HEK293 (cell line): ENCODE data around the gene PTGR1.

Experiments
- CTCF ChIA-PET: fragments of 350-600 bp; formaldehyde crosslinking; extraction: SDS; loops from one replicate; lab custom pipeline; 2021; ENCODE audit warnings: antibody characterized with exemption; lab: Yijun Ruan, JAX
- POLR2A ChIA-PET: fragments of 300-600 bp; formaldehyde crosslinking; extraction: SDS; loops from one replicate; lab custom pipeline; 2020; ENCODE audit warnings: antibody characterized with exemption, inconsistent platforms; lab: Yijun Ruan, JAX
- H3K27ac ChIP-seq: fragments of 200-500 bp; sonication (Bioruptor generic); 2 replicates; pipeline ENCODE4 v1.5.1; 2014; ENCODE audit warnings: low read depth, low read length, control low read depth, inconsistent platforms; ENCODE audit errors: extremely low read depth
- H3K36me3 ChIP-seq, 2 experiments: fragments of 200-500 bp in 1 of 2; sonication (Bioruptor generic) in 1 of 2; 1 replicate in 1 of 2; 2 replicates in 1 of 2; pipeline ENCODE4 v1.5.1; 2014 to 2017; ENCODE audit warnings: inconsistent platforms in 2 of 2, low read length in 2 of 2; ENCODE audit not compliant: control insufficient read depth in 2 of 2, insufficient read depth in 1 of 2
- H3K4me1 ChIP-seq: fragments of 200-500 bp; sonication (Bioruptor generic); 2 replicates; pipeline ENCODE4 v1.5.1; 2014; ENCODE audit warnings: mild to moderate bottlenecking, low read length, inconsistent platforms; ENCODE audit not compliant: control insufficient read depth, insufficient read depth
- H3K4me3 ChIP-seq: 2 replicates; pipeline ENCODE4 v1.5.1; 2011; ENCODE audit warnings: low read depth, mild to moderate bottlenecking, control low read depth, low read length, moderate library complexity
- H3K9me3 ChIP-seq: fragments of 200-500 bp; sonication (Bioruptor generic); 2 replicates; pipeline ENCODE4 v1.5.1; 2014; ENCODE audit warnings: low read depth, low read length, inconsistent platforms; ENCODE audit not compliant: control insufficient read depth, insufficient read depth
- GLIS2 ChIP-seq: fragments of 450-650 bp; formaldehyde crosslinking; IDR thresholded peaks from 2 replicates; pipeline ENCODE4 v1.5.1; 2016; ENCODE audit warnings: missing biosample characterization, missing genetic modification characterization
- KLF1 ChIP-seq: fragments of 450-650 bp; formaldehyde crosslinking; IDR thresholded peaks from 2 replicates; pipeline ENCODE4 v1.5.1; 2016; ENCODE audit warnings: missing biosample characterization, missing genetic modification characterization
- SCRT1 ChIP-seq: fragments of 450-650 bp; formaldehyde crosslinking; IDR thresholded peaks from 2 replicates; pipeline ENCODE4 v1.5.1; 2016; ENCODE audit warnings: missing biosample characterization, missing genetic modification characterization, borderline replicate concordance
- SCRT2 ChIP-seq: fragments of 450-650 bp; formaldehyde crosslinking; IDR thresholded peaks from 2 replicates; pipeline ENCODE4 v1.5.1; 2016; ENCODE audit warnings: missing biosample characterization, missing genetic modification characterization
- ZBTB20 ChIP-seq: fragments of 450-650 bp; formaldehyde crosslinking; IDR thresholded peaks from 2 replicates; pipeline ENCODE4 v1.5.1; 2016; ENCODE audit warnings: missing biosample characterization, missing genetic modification characterization
- ZBTB21 ChIP-seq: fragments of 450-650 bp; formaldehyde crosslinking; IDR thresholded peaks from 2 replicates; pipeline ENCODE4 v1.5.1; 2017; ENCODE audit warnings: missing biosample characterization, missing genetic modification characterization
- ZBTB8A ChIP-seq: fragments of 450-650 bp; formaldehyde crosslinking; IDR thresholded peaks from 2 replicates; pipeline ENCODE4 v1.5.1; 2016; ENCODE audit warnings: missing biosample characterization, missing genetic modification characterization
- ZFHX2 ChIP-seq: fragments of 450-650 bp; formaldehyde crosslinking; conservative IDR thresholded peaks from 2 replicates; pipeline ENCODE4 v1.5.1; 2016; ENCODE audit warnings: missing biosample characterization, missing genetic modification characterization
- ZFP69B ChIP-seq: fragments of 450-650 bp; formaldehyde crosslinking; IDR thresholded peaks from 2 replicates; pipeline ENCODE4 v1.5.1; 2016; ENCODE audit warnings: missing biosample characterization, missing genetic modification characterization
- ZIC2 ChIP-seq: fragments of 450-650 bp; formaldehyde crosslinking; IDR thresholded peaks from 2 replicates; pipeline ENCODE4 v1.5.1; 2016; ENCODE audit warnings: missing biosample characterization, missing genetic modification characterization
- ZNF292 ChIP-seq: fragments of 450-650 bp; formaldehyde crosslinking; IDR thresholded peaks from 2 replicates; pipeline ENCODE4 v1.5.1; 2016; ENCODE audit warnings: low read depth, missing biosample characterization, missing genetic modification characterization, borderline replicate concordance
- ZNF335 ChIP-seq: fragments of 450-650 bp; formaldehyde crosslinking; conservative IDR thresholded peaks from 2 replicates; pipeline ENCODE4 v1.5.1; 2016; ENCODE audit warnings: missing biosample characterization, missing genetic modification characterization
- ZNF341 ChIP-seq: fragments of 450-650 bp; formaldehyde crosslinking; IDR thresholded peaks from 2 replicates; pipeline ENCODE4; 2016; ENCODE audit warnings: low read depth, missing biosample characterization, missing genetic modification characterization
- ZNF366 ChIP-seq: fragments of 450-650 bp; formaldehyde crosslinking; conservative IDR thresholded peaks from 2 replicates; pipeline ENCODE4 v1.5.1; 2016; ENCODE audit warnings: missing biosample characterization, missing genetic modification characterization
- ZNF501 ChIP-seq: fragments of 450-650 bp; formaldehyde crosslinking; IDR thresholded peaks from 2 replicates; pipeline ENCODE4 v1.5.1; 2016; ENCODE audit warnings: missing biosample characterization, missing genetic modification characterization
- ZNF777 ChIP-seq: fragments of 450-650 bp; formaldehyde crosslinking; IDR thresholded peaks from 2 replicates; pipeline ENCODE4 v1.5.1; 2017; ENCODE audit warnings: missing biosample characterization, missing genetic modification characterization, borderline replicate concordance
- ZNF792 ChIP-seq: fragments of 450-650 bp; formaldehyde crosslinking; IDR thresholded peaks from 2 replicates; pipeline ENCODE4 v1.5.1; 2016; ENCODE audit warnings: missing biosample characterization, missing genetic modification characterization
- ZSCAN30 ChIP-seq: fragments of 450-650 bp; IDR thresholded peaks from 2 replicates; pipeline ENCODE4 v1.5.1; 2018; ENCODE audit warnings: missing biosample characterization, mild to moderate bottlenecking, missing genetic modification characterization, moderate library complexity
- TF ChIP-seq, protein P1 (sequence below): fragments of 450-650 bp; formaldehyde crosslinking; optimal IDR thresholded peaks from 2 replicates; pipeline ENCODE3; 2016; ENCODE audit warnings: missing biosample characterization, mild to moderate bottlenecking, missing genetic modification characterization
- TF ChIP-seq, protein P2 (sequence below): fragments of 450-650 bp; formaldehyde crosslinking; IDR thresholded peaks from 2 replicates; pipeline ENCODE4 v1.5.1; 2016; ENCODE audit warnings: missing biosample characterization, missing genetic modification characterization
- TF ChIP-seq, protein P3 (sequence below): fragments of 450-650 bp; formaldehyde crosslinking; IDR thresholded peaks from 2 replicates; pipeline ENCODE4 v1.5.1; 2016; ENCODE audit warnings: missing biosample characterization, missing genetic modification characterization
- TF ChIP-seq, protein P4 (sequence below): fragments of 450-650 bp; formaldehyde crosslinking; IDR thresholded peaks from 2 replicates; pipeline ENCODE4 v1.5.1; 2017; ENCODE audit warnings: missing biosample characterization, missing genetic modification characterization
- TF ChIP-seq, protein P5 (sequence below): fragments of 450-650 bp; formaldehyde crosslinking; IDR thresholded peaks from 2 replicates; pipeline ENCODE4 v1.5.1; 2016; ENCODE audit warnings: missing biosample characterization, missing genetic modification characterization
- TF ChIP-seq, protein P6 (sequence below): fragments of 450-650 bp; formaldehyde crosslinking; IDR thresholded peaks from 2 replicates; pipeline ENCODE4 v1.5.0; 2017; ENCODE audit warnings: missing biosample characterization, missing genetic modification characterization, borderline replicate concordance

PTGR1 gene

DNA sequence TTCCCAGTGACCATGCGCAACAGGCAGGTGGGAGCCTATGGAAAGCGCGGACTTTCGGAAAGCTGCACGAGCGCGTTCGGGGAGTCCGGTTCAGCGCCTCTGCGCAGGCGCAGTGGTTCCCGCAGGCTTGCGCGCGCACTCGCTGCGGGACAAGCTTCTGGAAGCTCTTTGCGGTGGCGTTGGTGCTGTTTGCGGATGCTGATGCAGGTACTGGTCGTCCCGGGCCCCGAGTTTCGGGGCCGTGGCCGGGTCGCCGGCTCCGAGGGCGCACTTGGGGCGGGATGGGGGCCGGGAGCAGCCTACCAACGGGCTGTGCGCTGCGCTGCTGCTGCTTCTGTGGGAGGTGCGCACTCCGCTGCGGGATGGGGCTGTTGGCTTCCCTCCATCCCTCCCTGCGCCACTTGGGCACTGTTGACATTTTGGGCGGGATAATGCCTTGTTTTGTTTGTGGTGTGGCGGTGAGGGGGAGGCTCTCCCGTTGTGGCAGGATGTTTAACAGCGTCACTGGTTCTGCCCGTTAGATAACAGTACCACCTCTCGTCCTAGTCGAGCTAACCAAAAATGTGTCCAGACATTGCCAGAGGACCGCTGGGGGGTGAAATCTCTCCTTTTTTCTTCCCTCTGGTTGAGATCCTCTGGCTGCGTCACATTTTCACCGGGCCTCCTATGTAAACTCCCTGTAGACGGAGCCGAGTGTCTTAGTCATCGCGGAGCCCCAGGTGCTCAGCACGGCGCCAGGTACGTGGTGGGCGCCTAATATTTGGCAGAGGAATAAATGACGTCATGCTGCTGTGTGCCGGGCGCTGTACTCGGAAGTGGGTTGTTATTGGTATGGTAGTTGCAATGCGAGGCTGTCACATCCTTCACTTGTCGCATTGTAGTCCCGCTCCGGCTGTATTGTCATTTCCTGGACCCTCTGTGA lies 74.1 kb downstream of the PTGR1 start, which contains the start of gene ZNF483:
Gene ZNF483 (plus strand): TSS at position 124 of the 922 bp plus-strand sequence. CDS start 2,217 bp downstream, outside the sequence.
- Histone ChIP-seq H3K4me3 (peak within 1 kb of the TSS; percentile 93), H3K9me3 (no peaks in the 10 kb centered on the region), H3K27ac (peak within 1 kb of the TSS; percentile 34; the same call in 1 of the 2 replicates), H3K36me3 (peaks cover 3 to 33% of the 10 kb centered on the region in 2 experiments; a peak in 2 of 3 replicates), H3K4me1 (0 out of 2 replicates have a peak, but pooled peaks cover 2% of the 10 kb centered on the region)
- ChIA-PET POLR2A (interaction anchor here (0.5 to 1.9 kb wide), 9 partner anchors 8 to 400 kb away, joined by 3 to 7 read pairs (median 4); partner anchors contain the start of gene DNAJC25), CTCF (interaction anchor here (0.5 to 0.6 kb wide), 2 partner anchors 96 to 134 kb away, joined by 3 to 6 read pairs; no protein-coding TSS in a partner anchor)
- TF ChIP-seq ZIC2 (tag by site-specific recombination) (peak; percentile 56), ZNF366 (tag by site-specific recombination) (0 out of 2 replicates have a peak, but pooled peaks have one; percentile 26), GLIS2 (tag by site-specific recombination) (no peak), ZNF292 (tag by site-specific recombination) (no peak), ZSCAN30 (no peak), ZFP69B (tag by site-specific recombination) (no peak), ZBTB8A (0 out of 2 replicates have a peak, but pooled peaks have one; percentile 32), SCRT2 (peak; percentile 98), ZNF341 (tag by site-specific recombination) (peak; percentile 96), ZBTB21 (tag by site-specific recombination) (peak; percentile 78), KLF1 (tag by site-specific recombination) (peak; percentile 69), ZNF777 (tag by site-specific recombination) (no peak), ZBTB20 (tag by site-specific recombination) (peak; percentile 38; the same call in 1 of the 2 replicates), ZNF501 (tag by site-specific recombination) (peak; percentile 57; the same call in 1 of the 2 replicates), ZFHX2 (tag by site-specific recombination) (peak; percentile 57; the same call in 1 of the 2 replicates), ZNF792 (tag by site-specific recombination) (peak; percentile 96), SCRT1 (peak; percentile 83), ZNF335 (peak; percentile 83)
- TF ChIP-seq, protein P1, sequence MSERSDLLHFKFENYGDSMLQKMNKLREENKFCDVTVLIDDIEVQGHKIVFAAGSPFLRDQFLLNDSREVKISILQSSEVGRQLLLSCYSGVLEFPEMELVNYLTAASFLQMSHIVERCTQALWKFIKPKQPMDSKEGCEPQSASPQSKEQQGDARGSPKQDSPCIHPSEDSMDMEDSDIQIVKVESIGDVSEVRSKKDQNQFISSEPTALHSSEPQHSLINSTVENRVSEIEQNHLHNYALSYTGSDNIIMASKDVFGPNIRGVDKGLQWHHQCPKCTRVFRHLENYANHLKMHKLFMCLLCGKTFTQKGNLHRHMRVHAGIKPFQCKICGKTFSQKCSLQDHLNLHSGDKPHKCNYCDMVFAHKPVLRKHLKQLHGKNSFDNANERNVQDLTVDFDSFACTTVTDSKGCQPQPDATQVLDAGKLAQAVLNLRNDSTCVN (tag by site-specific recombination), result peak; percentile 78
- TF ChIP-seq, protein P2, sequence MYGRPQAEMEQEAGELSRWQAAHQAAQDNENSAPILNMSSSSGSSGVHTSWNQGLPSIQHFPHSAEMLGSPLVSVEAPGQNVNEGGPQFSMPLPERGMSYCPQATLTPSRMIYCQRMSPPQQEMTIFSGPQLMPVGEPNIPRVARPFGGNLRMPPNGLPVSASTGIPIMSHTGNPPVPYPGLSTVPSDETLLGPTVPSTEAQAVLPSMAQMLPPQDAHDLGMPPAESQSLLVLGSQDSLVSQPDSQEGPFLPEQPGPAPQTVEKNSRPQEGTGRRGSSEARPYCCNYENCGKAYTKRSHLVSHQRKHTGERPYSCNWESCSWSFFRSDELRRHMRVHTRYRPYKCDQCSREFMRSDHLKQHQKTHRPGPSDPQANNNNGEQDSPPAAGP (tag by site-specific recombination), result peak; percentile 94
- TF ChIP-seq, protein P3, sequence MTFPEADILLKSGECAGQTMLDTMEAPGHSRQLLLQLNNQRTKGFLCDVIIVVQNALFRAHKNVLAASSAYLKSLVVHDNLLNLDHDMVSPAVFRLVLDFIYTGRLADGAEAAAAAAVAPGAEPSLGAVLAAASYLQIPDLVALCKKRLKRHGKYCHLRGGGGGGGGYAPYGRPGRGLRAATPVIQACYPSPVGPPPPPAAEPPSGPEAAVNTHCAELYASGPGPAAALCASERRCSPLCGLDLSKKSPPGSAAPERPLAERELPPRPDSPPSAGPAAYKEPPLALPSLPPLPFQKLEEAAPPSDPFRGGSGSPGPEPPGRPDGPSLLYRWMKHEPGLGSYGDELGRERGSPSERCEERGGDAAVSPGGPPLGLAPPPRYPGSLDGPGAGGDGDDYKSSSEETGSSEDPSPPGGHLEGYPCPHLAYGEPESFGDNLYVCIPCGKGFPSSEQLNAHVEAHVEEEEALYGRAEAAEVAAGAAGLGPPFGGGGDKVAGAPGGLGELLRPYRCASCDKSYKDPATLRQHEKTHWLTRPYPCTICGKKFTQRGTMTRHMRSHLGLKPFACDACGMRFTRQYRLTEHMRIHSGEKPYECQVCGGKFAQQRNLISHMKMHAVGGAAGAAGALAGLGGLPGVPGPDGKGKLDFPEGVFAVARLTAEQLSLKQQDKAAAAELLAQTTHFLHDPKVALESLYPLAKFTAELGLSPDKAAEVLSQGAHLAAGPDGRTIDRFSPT (tag by site-specific recombination), result peak; percentile 46; the same call in 1 of the 2 replicates
- TF ChIP-seq, protein P4, sequence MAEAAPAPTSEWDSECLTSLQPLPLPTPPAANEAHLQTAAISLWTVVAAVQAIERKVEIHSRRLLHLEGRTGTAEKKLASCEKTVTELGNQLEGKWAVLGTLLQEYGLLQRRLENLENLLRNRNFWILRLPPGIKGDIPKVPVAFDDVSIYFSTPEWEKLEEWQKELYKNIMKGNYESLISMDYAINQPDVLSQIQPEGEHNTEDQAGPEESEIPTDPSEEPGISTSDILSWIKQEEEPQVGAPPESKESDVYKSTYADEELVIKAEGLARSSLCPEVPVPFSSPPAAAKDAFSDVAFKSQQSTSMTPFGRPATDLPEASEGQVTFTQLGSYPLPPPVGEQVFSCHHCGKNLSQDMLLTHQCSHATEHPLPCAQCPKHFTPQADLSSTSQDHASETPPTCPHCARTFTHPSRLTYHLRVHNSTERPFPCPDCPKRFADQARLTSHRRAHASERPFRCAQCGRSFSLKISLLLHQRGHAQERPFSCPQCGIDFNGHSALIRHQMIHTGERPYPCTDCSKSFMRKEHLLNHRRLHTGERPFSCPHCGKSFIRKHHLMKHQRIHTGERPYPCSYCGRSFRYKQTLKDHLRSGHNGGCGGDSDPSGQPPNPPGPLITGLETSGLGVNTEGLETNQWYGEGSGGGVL, result peak; percentile 79
- TF ChIP-seq, protein P5, sequence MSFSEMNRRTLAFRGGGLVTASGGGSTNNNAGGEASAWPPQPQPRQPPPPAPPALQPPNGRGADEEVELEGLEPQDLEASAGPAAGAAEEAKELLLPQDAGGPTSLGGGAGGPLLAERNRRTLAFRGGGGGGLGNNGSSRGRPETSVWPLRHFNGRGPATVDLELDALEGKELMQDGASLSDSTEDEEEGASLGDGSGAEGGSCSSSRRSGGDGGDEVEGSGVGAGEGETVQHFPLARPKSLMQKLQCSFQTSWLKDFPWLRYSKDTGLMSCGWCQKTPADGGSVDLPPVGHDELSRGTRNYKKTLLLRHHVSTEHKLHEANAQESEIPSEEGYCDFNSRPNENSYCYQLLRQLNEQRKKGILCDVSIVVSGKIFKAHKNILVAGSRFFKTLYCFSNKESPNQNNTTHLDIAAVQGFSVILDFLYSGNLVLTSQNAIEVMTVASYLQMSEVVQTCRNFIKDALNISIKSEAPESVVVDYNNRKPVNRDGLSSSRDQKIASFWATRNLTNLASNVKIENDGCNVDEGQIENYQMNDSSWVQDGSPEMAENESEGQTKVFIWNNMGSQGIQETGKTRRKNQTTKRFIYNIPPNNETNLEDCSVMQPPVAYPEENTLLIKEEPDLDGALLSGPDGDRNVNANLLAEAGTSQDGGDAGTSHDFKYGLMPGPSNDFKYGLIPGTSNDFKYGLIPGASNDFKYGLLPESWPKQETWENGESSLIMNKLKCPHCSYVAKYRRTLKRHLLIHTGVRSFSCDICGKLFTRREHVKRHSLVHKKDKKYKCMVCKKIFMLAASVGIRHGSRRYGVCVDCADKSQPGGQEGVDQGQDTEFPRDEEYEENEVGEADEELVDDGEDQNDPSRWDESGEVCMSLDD (tag by site-specific recombination), result 0 out of 2 replicates have a peak, but pooled peaks have one; percentile 30
- TF ChIP-seq, protein P6, sequence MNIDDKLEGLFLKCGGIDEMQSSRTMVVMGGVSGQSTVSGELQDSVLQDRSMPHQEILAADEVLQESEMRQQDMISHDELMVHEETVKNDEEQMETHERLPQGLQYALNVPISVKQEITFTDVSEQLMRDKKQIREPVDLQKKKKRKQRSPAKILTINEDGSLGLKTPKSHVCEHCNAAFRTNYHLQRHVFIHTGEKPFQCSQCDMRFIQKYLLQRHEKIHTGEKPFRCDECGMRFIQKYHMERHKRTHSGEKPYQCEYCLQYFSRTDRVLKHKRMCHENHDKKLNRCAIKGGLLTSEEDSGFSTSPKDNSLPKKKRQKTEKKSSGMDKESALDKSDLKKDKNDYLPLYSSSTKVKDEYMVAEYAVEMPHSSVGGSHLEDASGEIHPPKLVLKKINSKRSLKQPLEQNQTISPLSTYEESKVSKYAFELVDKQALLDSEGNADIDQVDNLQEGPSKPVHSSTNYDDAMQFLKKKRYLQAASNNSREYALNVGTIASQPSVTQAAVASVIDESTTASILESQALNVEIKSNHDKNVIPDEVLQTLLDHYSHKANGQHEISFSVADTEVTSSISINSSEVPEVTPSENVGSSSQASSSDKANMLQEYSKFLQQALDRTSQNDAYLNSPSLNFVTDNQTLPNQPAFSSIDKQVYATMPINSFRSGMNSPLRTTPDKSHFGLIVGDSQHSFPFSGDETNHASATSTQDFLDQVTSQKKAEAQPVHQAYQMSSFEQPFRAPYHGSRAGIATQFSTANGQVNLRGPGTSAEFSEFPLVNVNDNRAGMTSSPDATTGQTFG (tag by site-specific recombination), result no peak
